CD4-positive, alpha-beta T cell treated with Interleukin-6 at 100 ng/mL for 8 hours (primary cell): ENCODE data around the gene GRID1.

Source experiments
- DNase-seq: peaks from one replicate; pipeline ENCODE4 v3.0.0-alpha.2; 2020; ENCODE audit warnings: mixed read lengths, low spot score

GRID1 gene

DNA sequence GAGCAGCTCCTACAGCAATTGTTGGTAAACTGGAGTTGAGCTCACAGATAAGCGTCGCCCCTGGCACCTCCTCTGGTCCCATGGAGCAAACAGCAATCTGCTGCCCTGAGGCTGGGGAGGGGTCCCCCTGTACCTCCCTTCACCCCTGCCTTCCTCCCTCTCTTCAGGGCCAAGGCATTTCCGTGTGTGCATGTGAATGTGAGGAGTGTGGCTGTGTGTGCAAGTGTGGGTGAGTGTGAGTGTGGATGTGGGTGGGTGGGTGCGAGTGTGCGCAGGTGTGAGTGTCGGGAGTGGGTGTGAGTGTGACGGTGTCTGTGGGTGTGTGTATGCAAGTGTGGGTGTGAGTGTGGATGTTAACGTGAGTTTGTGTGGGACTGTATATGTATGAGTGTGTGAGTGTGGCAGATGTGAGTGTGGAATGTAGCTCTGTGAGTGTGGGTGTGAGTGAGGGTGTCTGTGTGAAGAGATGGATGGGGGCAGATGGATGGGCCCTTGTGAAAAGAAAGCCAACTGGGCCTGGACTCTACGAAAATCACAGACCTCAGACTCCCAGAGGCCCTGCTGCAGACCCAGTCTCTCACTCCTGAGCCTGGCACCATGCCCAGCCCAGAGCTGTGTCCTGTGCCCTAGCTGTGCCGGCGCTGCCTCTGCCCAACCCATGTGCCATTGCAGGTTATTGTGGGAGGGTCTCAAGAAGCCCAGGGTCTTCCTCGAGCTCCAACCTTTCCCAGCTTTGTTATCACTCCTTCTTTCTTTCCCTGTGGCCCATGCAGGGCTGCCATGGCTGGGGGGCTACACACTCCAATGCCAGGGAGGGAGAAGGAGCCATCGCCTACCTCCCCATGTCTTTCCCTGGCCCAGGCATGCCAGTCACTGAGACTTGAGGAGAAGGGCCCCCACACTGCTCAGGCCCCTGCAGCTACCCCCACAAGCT lies 73.9 kb downstream of the GRID1 start:
- DNase-seq = no peak

- no peak for DNase-seq
These were observed 74.8 kb downstream of the GRID1 start for GRCh38 chr10:86291616-86292340.

- DNase-seq = no peak
These were observed 75.5 kb downstream of the GRID1 start for GRCh38 chr10:86290933-86291615.

GRCh38 chr10:86289577-86289868 lies 77.1 kb downstream of the GRID1 start:
- no peak for DNase-seq

DNA sequence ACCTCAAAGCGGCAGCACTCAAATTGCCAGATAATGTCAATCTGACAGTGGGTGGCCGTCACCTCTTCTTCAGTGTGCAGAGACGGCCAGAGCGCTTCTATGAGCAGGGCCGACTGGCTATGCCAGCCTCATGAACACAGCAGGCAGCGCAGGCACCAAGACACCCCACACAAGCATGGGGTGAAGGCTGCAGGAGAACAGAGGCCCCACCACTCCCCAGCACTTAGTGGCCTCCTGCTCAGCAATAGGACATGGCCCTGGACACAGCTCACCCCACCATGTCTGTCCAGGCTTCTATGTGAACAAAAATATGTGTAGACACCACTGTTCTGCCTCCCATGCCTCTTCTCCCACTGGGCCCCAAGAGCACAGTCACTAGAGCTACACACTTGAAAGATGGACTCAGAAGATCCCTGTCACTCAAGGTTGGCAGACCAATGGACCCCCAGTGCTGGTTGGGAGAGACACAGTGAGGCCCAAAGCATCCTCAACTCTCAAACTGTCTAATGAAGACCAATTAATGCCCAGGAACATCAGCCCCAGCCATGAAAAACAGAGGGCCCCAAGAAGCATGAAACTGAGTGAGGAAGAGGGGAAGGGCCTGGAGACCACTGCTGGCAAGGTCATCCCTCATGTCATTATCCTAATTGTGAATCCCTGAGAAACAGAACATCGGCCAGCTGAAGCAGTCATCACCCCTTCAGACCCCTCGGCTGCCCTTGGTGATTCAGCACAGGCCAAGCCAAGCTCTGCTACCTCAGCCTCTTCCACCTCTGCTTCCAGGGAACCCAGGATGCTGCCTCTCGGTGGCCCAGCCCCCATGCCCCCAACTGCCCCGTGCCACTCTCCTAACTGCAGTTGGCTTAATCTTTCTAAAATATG lies 77.7 kb downstream of the GRID1 start:
- no peak for DNase-seq

DNA sequence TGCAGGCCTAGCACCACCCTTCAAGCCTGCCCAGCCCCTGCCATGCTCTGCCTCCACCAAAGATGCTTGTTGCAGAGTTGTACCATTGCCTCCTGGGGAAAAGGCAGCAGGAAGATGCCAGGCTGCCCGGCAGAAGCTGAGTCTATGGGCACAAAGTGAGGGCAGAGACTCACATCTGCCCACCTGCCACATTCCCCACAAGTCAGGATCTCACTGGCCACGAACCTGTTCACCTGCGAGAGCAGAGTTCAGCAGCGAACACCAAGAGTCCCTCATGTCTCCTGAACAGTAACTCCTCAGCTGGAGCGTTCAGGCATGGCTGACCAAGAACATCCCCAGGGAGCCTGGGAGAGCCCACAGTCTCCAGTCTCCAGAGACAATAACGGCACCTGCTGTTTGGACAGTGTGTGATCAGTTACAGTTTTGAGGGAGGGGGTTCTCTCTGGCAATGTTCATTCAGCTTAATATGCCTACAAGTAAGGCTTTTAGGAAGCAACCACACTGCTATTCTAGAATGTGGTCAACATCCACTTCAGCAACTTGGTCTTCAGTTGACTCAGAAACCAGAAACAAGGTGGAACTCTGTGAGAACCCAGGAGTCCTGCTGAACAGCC lies 78.5 kb downstream of the GRID1 start:
- DNase-seq = no peak

DNA sequence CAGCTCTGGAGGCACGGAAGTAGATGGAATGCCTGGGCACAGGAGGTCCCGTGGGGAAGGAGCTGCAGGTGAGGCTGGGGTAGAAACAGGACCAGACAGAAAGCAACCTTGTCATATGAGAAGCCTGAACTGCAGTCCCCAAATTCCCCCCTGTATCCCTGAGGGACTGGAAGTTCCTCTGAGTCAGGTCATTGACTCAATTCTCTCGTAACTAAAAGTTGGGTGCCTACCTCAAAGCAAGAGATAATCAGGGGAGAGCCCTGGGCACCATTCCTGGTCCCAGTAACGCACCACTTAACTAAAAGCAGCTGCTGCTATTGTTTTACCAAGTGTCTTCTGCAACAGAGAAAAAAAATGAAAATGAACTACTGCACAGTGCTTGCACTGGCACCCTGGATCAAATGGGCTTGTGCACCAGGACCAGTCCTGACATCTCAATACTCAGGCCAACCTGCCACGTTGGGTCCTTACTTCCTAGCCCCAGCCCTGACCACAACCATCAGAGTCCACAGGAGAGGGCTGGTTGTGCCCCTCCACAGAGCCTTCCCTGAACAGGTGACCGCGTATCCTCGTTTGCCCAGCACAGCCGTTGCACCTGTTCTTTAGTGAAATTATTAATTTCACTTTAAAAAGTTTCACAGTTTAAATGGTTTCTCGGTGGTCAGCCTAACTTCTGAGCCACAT lies 79.3 kb downstream of the GRID1 start:
- no peak for DNase-seq

DNA sequence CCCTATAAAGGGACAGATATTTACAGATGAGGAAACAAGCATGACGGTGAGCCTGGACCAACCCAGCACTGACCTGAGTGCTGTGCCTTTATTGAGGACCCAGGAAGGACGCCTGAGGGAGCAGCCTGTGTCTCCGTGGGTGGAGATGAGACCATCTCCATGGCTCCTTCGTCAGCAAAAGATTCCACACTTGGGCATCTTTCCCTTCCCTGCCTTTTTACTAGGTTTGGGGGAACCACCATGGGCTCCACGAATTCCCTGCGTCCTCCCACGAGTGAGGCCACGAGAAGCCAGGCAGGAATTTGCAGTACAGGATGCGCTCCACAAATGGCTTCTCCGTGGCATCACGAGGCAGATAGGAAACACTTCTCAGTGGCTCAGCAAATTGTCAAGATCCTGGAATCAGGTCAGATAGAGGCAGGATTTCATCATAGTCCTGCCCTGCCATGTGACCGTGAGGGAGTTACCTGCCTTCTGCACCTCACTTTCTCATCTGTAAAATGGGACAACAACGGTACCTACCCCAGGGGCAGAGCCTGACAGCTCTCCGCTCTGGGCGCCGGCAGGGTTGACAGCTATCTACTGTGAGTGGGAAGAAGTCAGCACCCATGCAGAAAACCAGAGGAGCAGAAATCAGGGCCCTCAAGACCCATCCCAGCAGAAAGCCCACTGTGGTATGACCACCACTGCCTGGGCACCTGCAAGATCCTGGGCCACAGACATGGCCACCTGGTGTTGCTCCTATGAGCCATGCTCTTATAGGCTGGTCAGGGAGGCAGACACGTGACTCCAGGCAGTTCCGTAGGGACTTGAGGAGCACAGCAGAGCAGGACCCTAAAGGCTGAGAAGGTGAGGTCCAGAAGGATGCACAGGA lies 80.1 kb downstream of the GRID1 start:
- DNase-seq = no peak

- DNase-seq = no peak
These were observed 81.3 kb downstream of the GRID1 start for GRCh38 chr10:86285136-86285790.

GRCh38 chr10:86284355-86285105 lies 82.1 kb downstream of the GRID1 start:
- no peak for DNase-seq

DNA sequence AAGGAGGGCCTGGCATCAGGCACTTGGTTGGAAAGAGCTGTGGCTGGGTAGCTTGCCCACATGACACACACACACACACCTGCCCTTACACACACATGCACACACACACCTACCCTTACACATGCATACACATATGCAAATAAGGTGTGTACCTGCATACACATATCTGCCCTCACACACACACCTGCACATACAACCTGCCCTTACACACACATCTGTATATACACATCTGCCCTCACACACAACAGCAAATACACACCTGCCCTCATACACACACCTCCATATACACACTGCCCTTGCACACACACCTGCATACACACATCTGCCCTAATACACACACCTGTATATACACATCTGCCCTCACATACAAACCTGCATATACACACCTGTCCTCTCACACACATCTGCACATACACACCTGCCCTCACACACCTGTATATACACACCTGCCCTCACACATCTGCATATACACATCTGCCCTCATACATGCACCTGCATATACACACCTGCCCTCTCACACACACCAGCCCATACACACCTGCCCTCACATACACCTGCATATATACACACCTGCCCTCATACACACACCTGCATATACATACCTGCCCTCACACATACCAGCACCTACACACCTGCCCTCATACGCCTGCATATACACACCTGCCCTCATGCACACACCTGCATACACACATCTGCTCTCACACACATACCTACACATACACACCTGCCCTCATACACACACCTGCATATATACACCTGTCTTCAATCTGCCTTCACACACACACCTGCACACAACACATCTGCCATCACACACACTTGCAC lies 82.9 kb downstream of the GRID1 start:
- DNase-seq = no peak

- DNase-seq = no peak
These were observed 83.7 kb downstream of the GRID1 start for GRCh38 chr10:86282664-86283465.

- no peak for DNase-seq
These were observed 85.2 kb downstream of the GRID1 start for GRCh38 chr10:86281396-86281795.

DNA sequence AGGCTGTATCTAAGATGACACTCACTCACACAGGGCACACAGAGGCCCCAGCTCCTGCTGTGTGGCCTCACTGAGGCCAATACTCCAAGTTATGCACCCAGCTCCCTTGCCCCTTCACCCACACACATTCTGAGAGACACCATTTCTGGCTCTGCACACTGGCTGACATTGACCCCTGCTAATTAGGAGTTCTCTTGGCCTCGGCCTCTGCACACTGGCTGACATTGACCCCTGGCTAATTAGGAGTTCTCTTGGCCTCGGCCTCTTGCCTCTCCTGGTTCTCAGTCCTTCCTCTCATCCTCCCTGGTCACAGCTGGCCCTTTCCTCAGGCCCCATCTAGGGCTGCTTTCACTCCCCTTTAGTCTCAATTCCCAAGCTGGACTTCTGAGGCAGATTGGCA lies 97.3 kb downstream of the GRID1 start:
- DNase-seq = no peak

DNA sequence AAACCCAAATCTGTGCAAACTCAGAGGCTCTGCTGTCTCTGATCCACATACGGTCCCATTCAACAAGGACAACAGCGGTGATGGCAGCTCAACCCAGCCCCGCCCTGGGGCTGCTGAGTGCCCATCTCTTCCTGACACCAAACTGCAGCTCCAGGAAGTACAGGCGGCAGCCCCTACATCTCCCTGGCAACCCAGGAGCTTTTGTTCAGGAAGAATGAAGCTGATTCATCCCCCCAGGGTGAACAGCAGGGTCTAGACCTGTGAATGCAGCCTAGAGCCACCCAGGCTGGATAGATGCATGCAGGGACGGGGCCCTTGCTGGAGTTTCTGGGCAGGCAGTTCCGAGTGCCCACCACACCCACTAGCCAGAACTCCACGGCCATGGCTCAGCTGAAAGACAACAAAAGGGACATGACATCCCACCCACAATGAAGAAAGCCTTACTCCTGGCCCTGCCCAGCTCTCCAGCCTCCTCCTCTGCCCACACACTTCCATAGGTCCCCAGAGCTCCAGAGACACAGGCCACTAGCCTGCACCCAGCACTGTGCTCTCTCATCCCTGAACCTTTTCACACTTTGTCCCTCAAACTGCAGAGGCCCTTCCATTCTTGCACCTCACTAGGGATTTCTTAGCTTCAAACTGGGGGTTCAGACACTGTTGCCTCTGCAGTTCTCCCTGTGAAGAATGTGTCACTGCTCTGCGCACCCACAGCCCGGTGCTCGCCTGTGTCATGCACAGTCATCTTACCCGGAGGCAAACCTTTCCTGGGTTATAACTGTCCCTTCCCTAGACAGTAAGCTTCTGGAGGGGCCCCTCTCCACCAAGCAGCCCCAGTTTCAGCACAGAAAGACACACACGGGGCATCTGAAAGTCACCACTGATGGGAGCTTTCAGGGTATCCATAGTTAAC lies 99.1 kb downstream of the GRID1 start:
- no peak for DNase-seq
